ENCODE measurements around the gene NOL12.

NOL12 gene

GRCh38 chr22:37659897-37660708 lies 26.0 kb upstream of the NOL12 start (continued):
- TF ChIP-seq TSHZ2 (CRISPR knock-in tag; IDR thresholded peaks at IDR 0.05) (no peak), CREB5 (CRISPR knock-in tag; IDR thresholded peaks at IDR 0.05; ENCODE audit: low read depth) (no peak), TCF4 (CRISPR knock-in tag; IDR thresholded peaks at IDR 0.05; ENCODE audit: borderline replicate concordance) (no peak), ZC3H10 (CRISPR knock-in tag; IDR thresholded peaks at IDR 0.05) (no peak), TOX (CRISPR knock-in tag; IDR thresholded peaks at IDR 0.05; ENCODE audit: borderline replicate concordance) (no peak), ZFP3 (CRISPR knock-in tag; IDR thresholded peaks at IDR 0.05) (no peak), ESRRG (CRISPR knock-in tag; IDR thresholded peaks at IDR 0.05) (no peak)

- ATAC-seq = no peak
- TF ChIP-seq OSR1 (CRISPR knock-in tag; IDR thresholded peaks at IDR 0.05) (no peak), ZFP3 (CRISPR knock-in tag; IDR thresholded peaks at IDR 0.05) (peak; percentile 79)
Measured at GRCh38 chr22:37660709-37661045, 25.5 kb upstream of the NOL12 start.

GRCh38 chr22:37661160-37661924 lies 24.8 kb upstream of the NOL12 start:
- TF ChIP-seq ZNF70 (CRISPR knock-in tag; IDR thresholded peaks at IDR 0.05) (no peak), GLIS3 (CRISPR knock-in tag; IDR thresholded peaks at IDR 0.05) (no peak), ZNF565 (CRISPR knock-in tag; conservative IDR thresholded peaks at IDR 0.05; ENCODE audit: low read depth) (no peak), TSHZ2 (CRISPR knock-in tag; IDR thresholded peaks at IDR 0.05) (no peak), OSR1 (CRISPR knock-in tag; IDR thresholded peaks at IDR 0.05) (no peak), SNAI2 (CRISPR knock-in tag; IDR thresholded peaks at IDR 0.05) (no peak)
- ATAC-seq = peak; percentile 50

GRCh38 chr22:37662039-37662438 lies 24.1 kb upstream of the NOL12 start:
- no peak for ATAC-seq
- TF ChIP-seq ZNF70 (CRISPR knock-in tag; IDR thresholded peaks at IDR 0.05) (no peak), ZC3H10 (CRISPR knock-in tag; IDR thresholded peaks at IDR 0.05) (no peak), PPARA (CRISPR knock-in tag; IDR thresholded peaks at IDR 0.05; ENCODE audit: borderline replicate concordance) (no peak), BACH2 (CRISPR knock-in tag; IDR thresholded peaks at IDR 0.05; ENCODE audit: borderline replicate concordance) (no peak), ZNF565 (CRISPR knock-in tag; conservative IDR thresholded peaks at IDR 0.05; ENCODE audit: low read depth) (no peak), RARB (CRISPR knock-in tag; IDR thresholded peaks at IDR 0.05) (no peak), SNAI2 (CRISPR knock-in tag; IDR thresholded peaks at IDR 0.05) (no peak), ZFP30 (CRISPR knock-in tag; IDR thresholded peaks at IDR 0.05) (no peak), ESRRG (CRISPR knock-in tag; IDR thresholded peaks at IDR 0.05) (no peak), TCF4 (CRISPR knock-in tag; IDR thresholded peaks at IDR 0.05; ENCODE audit: borderline replicate concordance) (no peak), CREB5 (CRISPR knock-in tag; IDR thresholded peaks at IDR 0.05; ENCODE audit: low read depth) (no peak), ARNTL (CRISPR knock-in tag; IDR thresholded peaks at IDR 0.05; ENCODE audit: borderline replicate concordance, low read depth) (no peak), PATZ1 (CRISPR knock-in tag; IDR thresholded peaks at IDR 0.05; ENCODE audit: borderline replicate concordance) (no peak), POU6F1 (CRISPR knock-in tag; IDR thresholded peaks at IDR 0.05; ENCODE audit: borderline replicate concordance, low read depth) (no peak), CSRNP3 (CRISPR knock-in tag; IDR thresholded peaks at IDR 0.05) (no peak), TOX (CRISPR knock-in tag; IDR thresholded peaks at IDR 0.05; ENCODE audit: borderline replicate concordance) (no peak)

Data from SK-N-SH treated with all-trans-retinoic acid at 6 μM for 48 hours (cell line).